Measurements from ENCODE around the gene MTUS2.
"Not testable (repeated sequence)": the region's sequence is repeated elsewhere in the genome, so short reads cannot be mapped to it uniquely, and the experiment has no call there.

The MTUS2 gene

GRCh38 chr13:29164116-29164515, 344.0 kb downstream of the MTUS2 start:
- DNase-seq (ENCODE audit: low spot score), result no peak

- no peak for DNase-seq (ENCODE audit: low spot score)
These were observed 345.1 kb downstream of the MTUS2 start for GRCh38 chr13:29165216-29165615.

GRCh38 chr13:29165840-29166239, 345.7 kb downstream of the MTUS2 start:
- no peak for DNase-seq (ENCODE audit: low spot score)

GRCh38 chr13:29170436-29171082, 350.4 kb downstream of the MTUS2 start:
- no peak for DNase-seq (ENCODE audit: low spot score)

GRCh38 chr13:29171244-29171643, 351.1 kb downstream of the MTUS2 start:
- DNase-seq (ENCODE audit: low spot score), result no peak

GRCh38 chr13:29174093-29174492, 354.0 kb downstream of the MTUS2 start:
- DNase-seq (ENCODE audit: low spot score), result no peak

- no peak for DNase-seq (ENCODE audit: low spot score)
These were observed 355.2 kb downstream of the MTUS2 start for GRCh38 chr13:29175250-29175873.

- no peak for DNase-seq (ENCODE audit: low spot score)
These were observed 359.9 kb downstream of the MTUS2 start for GRCh38 chr13:29180055-29180454.

GRCh38 chr13:29182216-29182615, 362.1 kb downstream of the MTUS2 start:
- no peak for DNase-seq (ENCODE audit: low spot score)

- no peak for DNase-seq (ENCODE audit: low spot score)
These were observed 365.8 kb downstream of the MTUS2 start for GRCh38 chr13:29185926-29186325.

GRCh38 chr13:29187584-29187983, 367.4 kb downstream of the MTUS2 start:
- DNase-seq (ENCODE audit: low spot score), result no peak

GRCh38 chr13:29190298-29190697, 370.2 kb downstream of the MTUS2 start:
- DNase-seq (ENCODE audit: low spot score), result no peak

- no peak for DNase-seq (ENCODE audit: low spot score)
These were observed 372.9 kb downstream of the MTUS2 start for GRCh38 chr13:29193083-29193482.

- DNase-seq (ENCODE audit: low spot score), result no peak
These were observed 375.3 kb downstream of the MTUS2 start for GRCh38 chr13:29195456-29195855.

GRCh38 chr13:29196409-29197074, 376.4 kb downstream of the MTUS2 start:
- no peak for DNase-seq (ENCODE audit: low spot score)

GRCh38 chr13:29202753-29203152, 382.6 kb downstream of the MTUS2 start:
- DNase-seq (ENCODE audit: low spot score), result not testable (repeated sequence)

GRCh38 chr13:29204651-29205050, 384.5 kb downstream of the MTUS2 start:
- no peak for DNase-seq (ENCODE audit: low spot score)

GRCh38 chr13:29210676-29211075, 390.5 kb downstream of the MTUS2 start:
- no peak for DNase-seq (ENCODE audit: low spot score)

GRCh38 chr13:29211162-29211561, 391.0 kb downstream of the MTUS2 start:
- not testable (repeated sequence) for DNase-seq (ENCODE audit: low spot score)

GRCh38 chr13:29222458-29222857, 402.3 kb downstream of the MTUS2 start:
- no peak for DNase-seq (ENCODE audit: low spot score)

- DNase-seq (ENCODE audit: low spot score), result no peak
These were observed 404.1 kb downstream of the MTUS2 start for GRCh38 chr13:29224206-29224605.

- DNase-seq (ENCODE audit: low spot score), result no peak
These were observed 407.4 kb downstream of the MTUS2 start for GRCh38 chr13:29227576-29227975.

- no peak for DNase-seq (ENCODE audit: low spot score)
These were observed 410.2 kb downstream of the MTUS2 start for GRCh38 chr13:29230299-29230845.
